ENCODE results near the gene ABCB11.

ABCB11 gene

DNA sequence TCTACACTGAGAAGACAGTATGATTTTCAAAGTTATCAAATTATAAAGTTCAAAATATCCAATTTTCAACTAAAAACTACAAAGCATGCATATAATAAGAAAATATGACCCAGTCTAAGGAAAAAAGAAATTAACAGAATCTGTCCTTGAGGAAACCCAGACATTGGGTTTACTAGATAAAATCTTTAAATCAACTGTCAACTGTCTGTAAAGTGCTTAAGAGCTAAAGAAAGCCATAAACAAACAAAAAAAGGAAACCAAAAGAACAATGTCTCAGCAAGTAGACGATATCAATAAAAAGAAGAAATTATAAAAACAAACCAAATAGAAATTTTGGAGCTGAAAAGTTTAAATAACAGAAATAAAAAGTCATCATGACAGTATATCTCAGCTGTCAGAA lies 10.5 kb upstream of the ABCB11 start:
- DNase-seq, result no peak

DNA sequence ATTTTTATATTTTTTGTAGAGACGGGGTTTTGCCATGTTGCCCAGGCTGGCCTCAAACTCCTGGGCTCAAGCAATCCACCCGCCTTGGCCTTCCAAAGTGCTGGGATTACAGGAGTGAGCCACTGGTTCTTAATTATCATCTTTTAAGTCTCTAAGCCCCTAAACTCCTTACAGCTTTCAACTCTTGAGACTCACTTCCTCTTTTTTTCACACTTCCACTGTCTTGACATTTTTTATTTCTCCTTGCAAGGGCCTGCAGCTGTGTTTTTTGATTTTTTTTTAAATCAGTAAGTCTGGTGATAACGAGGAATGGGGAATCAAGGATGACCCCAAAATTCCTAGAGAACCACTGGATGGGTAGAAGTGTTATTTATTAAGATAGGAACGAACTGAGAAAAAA lies 8.6 kb upstream of the ABCB11 start:
- DNase-seq, result peak; percentile 52

DNA sequence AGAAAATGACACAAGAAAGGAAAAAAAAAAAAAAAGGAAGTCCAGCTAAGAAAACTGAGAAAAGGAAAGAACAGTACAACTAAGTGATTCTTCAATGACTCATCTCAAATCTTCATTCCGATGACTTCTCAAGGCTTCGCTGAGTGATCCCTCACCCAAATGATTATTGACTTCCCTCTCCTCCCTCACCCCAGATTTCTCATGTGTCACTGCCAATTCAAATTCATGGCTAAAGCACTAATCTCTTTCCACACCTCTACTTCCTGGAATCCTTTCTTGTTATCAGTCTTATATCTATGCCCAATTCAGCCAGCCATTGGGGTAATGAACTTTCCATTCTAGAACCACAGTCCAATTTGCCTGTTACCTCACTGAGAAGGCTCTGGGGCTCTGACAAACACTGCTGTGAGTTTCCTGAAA lies 7.2 kb upstream of the ABCB11 start:
- DNase-seq, result peak; percentile 96

DNA sequence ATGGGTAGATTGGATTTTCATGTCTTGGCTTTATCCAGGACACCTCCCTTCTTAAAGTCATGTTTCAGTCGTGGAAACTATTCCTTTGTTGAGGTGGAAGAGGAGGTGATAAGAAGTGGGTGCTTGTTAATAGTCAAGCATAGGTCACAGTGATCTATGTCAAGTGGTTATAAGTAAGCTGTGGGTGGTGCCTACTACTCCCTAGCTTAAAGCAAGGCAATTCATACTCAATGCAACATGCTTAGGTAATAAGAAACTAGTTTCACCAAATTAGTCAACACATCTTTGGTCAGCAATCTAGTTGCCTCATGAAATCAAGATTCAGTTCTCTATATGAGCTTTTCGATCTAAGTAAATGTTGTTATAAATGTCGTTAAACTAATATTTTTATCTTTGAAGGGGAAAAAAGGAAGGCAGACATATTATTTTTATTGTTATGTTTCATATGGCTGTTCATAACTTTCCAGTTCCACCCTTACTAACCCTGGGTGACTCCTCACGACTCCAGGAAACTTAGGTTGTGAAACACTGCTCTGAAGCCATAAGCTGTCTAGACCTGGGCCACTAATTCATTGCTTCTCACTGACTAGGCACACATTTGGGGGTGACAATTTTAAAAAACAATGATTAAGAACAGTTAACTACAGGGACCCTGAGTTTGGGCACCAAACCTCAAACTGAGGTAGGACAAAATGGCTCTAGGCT lies 5.8 kb upstream of the ABCB11 start:
- DNase-seq, result peak; percentile 95

DNA sequence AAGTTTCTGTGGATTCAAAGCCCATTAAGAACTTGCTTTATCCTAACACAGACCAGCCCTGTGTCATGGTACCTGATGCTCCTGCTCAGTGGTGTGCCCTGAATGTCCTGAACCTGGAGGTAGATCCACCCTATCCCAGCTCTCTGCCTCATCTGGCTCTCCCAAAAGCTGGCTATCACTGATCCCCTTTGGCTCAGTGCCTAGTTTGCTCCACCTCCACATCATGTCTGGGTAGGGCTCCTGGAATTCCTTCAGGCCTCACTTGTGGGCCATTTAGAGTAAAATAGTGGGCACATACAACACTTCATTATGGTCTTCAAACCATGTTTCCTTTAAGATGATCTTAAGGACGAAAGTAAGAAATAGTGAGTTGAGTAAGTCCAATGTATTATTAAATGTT lies 4.8 kb upstream of the ABCB11 start:
- DNase-seq, result no peak

DNA sequence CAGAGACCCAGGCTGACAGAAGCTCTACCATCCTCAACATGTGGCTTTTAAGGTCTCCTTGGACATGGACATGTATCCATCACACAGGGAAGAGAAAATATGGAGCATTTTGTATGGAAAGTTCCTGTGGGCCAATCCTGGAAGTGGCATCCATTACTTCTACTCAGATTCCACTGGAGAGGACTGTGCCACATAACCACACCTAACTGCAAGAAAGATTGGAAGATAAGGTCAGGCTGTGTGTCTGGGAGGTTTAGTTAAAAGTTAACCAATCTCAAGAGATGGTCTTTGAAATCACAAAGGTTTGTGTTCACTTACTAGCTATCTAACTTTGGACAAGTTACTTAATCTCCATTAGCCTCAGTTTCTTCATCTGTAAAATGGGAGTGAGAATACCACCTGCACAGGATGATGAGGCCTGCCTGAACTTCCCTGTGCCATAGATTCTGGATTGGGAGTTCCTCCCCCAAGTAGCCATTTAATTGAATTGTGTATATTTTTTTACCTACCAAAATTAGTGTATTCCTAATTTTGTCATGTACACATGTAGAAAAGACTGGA lies 3.9 kb upstream of the ABCB11 start:
- no peak for DNase-seq

DNA sequence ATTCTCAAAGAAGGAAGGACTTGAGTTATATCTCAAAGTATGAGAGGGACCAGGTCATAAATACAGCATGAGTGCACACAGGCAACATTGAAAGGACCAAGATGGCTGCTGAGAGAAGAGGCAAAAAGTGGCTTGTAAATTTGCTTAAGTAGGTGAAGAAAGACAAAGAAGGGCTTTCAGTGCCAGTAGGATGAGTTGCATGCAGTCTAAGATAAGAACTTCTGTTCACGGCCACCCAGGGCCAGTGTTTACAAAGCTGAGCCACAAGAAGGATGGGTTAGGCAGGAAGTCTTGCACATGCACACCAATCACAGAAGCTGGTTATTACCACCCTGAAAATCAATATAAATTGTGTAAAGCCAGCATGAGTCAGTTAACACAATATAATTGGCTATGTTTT lies 3.1 kb upstream of the ABCB11 start:
- DNase-seq, result no peak

DNA sequence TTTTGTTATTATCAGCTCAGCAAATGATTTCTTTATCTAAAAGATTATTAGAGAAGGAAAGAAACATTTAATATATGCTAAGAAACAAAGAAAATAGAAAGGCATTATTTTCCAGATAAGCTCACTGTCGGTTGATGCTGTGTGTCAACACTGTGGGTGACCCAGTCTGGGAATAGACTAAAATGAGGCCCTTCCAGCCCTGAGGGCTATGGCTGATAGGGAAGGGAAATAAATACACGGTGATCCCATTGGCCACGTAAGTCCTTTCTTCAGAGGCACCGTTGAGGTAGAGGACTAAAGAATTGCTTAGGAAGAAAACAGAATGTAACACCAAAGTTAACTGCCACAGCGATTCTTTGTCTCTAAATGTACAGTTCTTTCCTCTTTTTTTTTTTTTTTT lies 1.8 kb downstream of the ABCB11 start:
- no peak for DNase-seq

DNA sequence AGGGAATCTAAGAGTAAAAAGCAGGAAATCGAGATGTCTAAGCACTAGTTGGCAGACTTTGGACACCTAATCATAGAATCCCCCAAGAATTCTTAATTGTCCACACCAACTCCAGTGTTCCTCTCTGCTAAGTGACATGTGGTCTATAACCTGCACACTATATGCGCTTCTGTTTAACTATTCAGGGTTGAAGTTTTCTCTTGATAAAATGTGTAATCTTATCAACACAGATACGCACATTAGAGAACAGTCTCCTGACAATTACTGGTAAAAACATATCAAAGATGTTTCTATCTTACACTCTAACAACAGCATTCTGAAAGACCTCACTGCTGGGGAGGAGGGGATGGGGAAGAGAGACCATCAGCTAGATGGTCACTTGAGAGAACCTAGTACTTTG lies 3.9 kb downstream of the ABCB11 start:
- DNase-seq, result no peak

DNA sequence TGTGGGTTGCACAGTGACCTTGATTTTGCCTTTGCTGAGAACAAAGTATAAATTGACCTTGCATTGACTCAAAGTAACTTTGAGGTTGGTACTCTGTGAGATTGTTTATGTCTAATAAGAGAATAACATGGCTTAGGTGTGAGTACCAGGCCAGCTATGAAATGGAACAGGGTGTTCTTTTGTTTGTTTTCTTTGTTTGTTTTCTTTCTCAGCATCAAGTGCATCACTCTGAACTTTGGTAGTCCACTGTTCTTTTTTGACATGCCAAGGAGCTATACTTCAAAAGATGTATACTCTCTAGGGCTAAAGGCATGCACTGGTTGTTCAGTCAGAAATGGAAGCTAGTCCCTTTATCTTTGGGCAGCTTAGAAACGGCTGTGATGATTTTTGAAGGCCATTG lies 5.1 kb downstream of the ABCB11 start:
- DNase-seq, result no peak

DNA sequence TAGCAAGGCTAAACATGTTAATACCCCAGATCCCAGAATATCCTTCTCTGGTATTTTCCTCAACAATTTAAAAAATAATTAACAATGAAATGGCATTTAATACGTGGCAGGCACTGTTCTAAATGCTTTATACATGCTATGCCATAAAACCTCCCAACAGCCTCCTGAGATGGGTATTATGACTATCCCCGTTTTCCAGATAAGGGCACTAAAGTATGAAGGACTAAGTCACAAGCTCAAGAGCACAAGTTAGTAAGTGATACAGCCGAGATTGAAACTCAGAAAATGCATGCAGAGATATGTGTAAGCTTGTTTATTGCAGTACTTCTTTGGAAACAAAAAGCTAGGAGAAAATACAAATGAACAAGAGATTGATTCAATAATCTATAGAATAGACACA lies 8.0 kb downstream of the ABCB11 start:
- DNase-seq, result no peak

DNA sequence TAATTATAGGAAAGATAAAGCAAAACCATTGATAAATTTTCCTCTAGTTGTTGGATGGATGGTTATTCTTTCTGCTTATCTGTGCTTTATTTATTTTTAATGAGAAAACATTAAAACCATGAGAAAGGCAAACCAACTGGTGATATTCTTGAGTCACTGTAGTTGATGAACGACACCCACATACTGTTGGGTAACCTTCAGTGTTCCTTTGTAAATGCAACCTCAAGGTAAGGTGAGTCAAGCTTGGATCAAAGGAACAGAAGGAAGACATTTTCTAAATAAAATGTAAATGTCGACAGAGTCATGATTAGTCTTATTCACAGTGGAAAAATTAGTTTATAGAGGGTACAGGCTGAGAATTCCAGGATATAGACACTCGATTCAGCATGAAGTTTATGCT lies 12.7 kb downstream of the ABCB11 start:
- no peak for DNase-seq

DNA sequence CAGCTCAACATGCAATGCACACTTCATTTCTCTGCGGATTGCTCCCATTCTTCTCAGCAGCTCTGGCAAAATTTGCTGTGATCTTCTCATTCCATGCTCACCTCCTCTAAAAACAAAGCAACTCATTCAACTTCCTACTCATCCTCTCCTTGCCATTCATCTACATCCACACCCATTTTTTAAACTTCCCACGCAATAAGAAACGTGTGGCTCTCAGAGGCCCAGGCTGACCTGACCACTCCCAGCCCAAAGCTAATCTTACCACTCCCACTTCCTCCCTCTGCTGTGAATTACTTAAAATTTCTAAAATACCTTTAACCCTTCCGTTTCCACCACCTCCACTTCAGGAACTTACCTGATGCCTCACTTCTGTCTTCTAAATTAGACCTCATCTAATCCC lies 15.2 kb downstream of the ABCB11 start:
- no peak for DNase-seq

DNA sequence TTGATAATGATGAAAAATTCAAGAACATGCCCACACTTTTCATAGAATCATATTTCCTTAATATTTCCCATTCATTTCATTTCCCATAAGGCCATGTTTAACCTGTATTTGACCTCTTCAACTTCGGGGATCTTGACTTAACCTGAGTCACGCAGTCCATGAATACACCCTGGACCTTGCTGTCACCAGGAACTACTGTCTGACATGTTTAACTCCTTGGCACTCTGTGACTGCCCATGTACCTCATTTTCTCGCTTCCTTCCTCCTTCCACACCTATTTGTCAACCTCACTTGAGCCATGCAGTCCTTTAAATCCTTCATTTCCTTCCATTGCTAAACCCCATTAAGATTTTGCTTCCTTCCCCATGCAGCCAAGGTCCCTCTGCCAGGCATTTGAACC lies 16.3 kb downstream of the ABCB11 start:
- peak; percentile 30 for DNase-seq

DNA sequence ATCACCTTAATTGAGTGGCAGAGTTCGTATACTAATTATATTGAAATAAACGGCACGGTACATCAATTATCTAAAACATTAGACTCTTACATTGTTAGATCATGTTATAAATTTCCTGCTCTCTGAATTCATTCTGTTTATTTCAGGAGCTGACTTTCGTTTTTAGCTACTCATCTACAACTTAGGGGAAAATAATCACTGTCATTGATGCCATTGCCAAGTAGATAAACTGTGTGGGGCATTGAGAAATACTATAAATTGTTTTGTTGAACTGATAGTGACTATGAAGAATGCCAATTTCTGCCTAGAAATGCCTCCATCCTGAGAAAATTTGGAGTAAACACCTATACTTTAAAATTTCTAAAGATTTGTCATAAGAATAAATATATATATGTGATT lies 17.5 kb downstream of the ABCB11 start:
- no peak for DNase-seq

DNA sequence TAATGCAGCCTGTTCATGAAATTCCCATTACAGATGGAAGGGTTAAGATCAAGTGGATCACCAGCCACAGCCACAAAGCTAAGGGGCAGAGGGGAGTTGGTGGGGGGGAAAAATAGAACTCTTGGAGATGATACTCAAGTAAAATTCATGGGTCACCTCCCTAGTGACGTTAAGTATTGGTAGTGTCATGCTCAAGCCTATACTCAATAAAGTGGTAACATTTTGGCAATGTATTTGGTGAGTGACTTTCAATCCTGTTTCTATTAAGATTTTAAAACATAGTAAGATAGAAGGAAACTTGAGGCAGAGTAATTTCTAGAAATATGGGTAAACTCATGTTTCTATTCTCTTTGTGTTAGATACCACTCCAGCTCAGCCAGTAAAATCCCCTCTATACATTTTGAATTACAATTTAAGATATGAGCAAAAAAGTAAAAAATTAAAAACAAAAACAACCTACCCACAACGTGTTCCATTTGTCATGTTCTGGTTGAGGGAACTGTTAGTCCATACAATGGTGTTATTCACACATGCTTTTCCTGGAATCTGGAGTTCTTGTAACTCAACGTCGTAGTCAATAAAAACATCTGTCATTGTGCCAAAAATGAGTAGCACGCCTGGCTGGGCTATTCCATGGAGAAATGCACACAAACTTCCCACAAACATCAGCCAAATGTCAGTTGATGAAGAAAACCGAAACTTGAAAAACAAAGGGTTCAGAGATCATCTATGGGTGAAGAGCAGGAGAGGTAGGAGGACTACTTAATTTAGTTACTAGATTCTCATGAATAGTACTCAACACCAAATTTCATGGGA lies 18.1 kb downstream of the ABCB11 start:
- no peak for DNase-seq

DNA sequence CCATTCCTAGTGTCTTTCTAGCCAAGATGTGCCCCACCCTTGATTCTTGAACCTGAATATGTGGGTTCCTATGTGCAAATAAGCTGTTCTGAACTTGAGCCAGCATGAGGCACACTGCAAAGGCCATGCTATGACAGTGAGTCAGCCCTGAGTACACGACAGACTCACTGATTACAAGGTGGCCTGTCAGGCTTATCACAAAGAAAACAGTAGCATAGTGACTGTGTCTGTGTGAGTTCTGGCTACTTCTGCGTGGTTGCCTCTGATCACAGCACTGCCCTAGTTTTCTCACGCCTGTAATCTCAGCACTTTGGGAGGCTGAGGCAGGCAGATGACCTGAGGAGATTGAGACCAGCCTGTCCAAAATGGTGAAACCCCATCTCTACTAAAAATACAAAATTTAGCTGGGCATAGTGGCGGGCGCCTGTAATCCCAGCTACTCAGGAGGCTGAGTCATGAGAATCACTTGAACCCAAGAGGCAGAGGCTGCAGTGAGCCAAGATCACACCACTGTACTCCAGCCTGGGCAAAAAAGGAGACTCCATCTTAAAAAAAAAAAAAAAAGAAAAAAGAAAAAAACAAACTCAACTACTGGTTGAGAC lies 18.8 kb downstream of the ABCB11 start:
- DNase-seq, result peak; percentile 18

DNA sequence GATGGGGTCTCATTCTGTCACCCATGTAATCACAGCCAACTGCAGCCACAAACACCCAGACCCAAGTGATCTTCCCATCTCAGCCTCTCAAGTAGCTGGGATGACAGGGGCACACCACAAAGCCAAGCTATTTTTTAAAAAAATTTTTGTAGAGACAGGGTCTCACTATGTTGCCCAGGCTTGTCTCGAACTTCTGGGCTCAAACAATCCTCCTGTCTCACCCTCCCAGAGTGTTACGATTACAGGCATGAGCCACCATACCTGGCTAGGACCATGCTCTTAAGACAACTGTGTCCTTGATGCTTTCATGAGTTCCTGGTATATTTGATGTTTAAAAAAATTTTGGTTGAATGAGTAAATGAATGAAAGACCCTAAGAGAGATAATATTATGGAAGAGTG lies 19.4 kb downstream of the ABCB11 start:
- DNase-seq, result no peak

DNA sequence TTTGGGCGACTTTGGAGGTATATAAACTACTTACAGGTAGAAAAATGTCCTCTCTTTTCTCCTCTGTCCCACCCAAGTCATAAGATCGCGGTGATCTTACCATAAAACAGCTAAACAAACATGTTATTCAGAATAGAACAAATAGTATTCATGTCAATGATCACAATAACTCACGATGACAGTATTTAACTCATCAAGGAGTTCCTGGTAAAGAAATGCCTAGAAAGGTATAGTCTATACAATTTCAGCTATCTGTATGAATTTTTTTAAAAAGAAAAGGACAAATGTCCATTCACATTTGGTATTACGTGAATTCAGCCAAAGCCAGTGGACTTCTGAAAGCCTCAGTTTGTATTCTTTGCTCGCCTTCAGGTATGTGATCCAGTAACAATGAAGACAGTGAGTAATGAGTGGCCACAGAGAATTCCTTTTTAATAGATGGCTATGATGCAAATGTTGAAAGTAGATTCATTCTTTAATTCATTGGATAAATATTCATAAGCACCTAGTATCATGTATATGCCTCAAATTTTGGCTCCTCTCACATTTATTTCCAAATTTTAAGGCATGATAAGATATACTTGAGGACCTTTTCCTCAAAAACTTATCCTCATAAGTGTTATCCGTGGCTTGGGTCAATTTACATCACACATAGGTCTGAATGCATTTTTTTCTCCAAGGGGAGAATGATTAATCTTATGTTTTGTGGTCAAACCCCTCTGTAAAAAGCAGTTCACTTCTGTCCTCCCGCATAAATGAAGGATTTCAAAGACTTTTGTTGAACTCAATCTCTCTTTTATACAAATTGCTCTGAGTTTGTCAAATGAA lies 20.3 kb downstream of the ABCB11 start:
- no peak for DNase-seq

DNA sequence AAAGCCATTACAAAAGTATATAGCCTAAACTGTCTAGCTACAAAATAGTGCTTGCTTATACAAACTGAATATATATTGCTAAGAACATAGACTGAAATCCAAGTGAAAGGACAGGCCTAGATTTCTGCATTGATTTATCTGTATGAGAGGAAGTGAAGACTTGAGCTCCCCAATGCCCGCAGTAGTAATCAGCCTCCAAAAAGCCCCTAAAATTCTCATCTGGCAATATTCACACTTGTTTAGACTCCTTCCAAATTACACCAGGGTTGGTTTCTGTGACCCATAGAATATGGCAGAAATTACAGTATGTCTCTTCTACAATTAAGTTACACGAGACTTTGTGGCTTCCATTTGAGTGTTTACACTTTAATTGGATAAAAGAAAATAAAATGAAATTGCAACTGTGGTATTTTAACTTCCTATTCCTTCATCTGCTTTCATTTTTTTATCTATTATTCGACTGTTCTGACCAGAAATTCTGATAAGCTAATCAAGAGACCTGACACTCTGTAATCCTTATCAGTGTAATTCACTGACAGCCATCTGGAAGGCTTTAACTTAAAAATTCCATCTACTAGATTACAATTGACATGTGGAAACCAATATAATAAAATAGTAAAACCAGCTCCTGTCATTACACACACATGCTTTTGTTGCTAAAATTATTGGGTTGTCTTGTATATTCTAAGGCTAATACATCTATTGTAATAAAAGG lies 21.1 kb downstream of the ABCB11 start:
- no peak for DNase-seq

DNA sequence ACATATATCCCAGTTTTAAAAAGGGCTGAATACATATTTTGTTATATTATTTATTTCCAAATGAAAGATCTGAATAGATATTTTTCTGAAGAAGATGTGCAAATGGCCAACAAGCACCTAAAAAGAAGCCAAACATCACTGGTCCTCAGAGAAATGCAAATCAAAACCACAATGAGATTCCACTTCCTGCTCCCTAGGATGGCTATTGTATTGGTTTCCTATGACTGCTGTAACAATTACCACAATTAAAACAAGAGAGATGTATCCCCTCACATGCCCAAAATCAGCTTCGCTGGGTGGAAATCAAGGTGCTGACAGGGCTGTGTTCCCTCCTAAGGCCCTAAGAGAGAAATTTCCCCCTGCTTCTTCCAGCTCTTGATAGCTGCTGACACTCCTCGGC lies 23.2 kb downstream of the ABCB11 start:
- peak; percentile 11 for DNase-seq

DNA sequence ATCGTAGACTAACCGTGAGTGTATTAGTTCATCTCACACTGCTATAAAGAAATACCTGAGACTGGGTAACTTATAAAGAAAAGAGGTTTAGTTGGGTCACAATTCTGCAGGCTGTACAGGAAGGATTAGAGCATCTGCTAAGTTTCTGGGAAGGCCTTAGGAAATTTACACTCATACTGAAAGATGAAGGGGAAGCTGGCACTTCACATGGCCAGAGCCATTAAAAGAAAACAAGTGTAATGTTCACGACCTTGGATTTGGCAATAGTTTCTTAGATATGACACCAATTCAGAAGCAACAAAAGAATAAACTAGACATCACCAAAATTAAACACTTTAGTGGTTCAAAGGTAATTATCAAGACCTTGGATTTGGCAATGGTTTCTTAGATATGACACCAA lies 23.8 kb downstream of the ABCB11 start:
- DNase-seq, result peak; percentile 68
